ENCODE data around the gene CLN5.

CLN5 gene

GRCh38 chr13:76969488-76970365, 22.2 kb upstream of the CLN5 start:
- no peak overlapping the region for H3K27ac Mint-ChIP-seq

DNA sequence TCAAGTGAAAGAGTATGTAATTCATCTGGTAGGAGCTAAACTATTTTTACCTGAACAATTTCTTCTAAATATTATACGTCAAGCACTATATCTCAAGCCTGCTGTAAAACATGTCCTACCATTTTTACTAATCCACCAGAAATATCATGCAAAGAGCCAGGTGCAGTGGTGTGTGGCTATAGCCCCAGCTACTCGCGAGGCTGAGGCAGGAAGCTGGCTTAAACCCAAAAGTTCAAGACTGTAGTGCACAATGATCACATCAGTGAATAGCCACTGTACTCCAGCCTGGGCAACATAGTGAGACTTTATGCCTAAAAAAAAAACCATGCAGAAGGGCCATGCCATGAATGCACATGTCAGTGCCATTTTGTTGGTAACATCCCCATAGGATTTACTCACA, 20.7 kb upstream of the CLN5 start:
- Mint-ChIP-seq H3K4me1 (peaks cover 9% of the 10 kb centered on the region), H3K9me3 (no peaks in the 10 kb centered on the region), H3K27me3 (peaks cover 67% of the 10 kb centered on the region), H3K36me3 (no peaks in the 10 kb centered on the region), H3K27ac (no peak overlapping the region), H3K4me3 (no peak overlapping the region)
- ATAC-seq, result no peak

More at GRCh38 chr13:76969488-76970365, 22.2 kb upstream of the CLN5 start:
- Mint-ChIP-seq H3K27me3 (peaks cover 66% of the 10 kb centered on the region), H3K9me3 (no peaks in the 10 kb centered on the region), H3K4me3 (no peak overlapping the region), H3K36me3 (no peaks in the 10 kb centered on the region), H3K4me1 (peaks cover 9% of the 10 kb centered on the region)
- ATAC-seq, result no peak

GRCh38 chr13:76971851-76972829, 19.7 kb upstream of the CLN5 start:
- ATAC-seq, result no peak
- no peaks in the 10 kb centered on the region for H3K36me3 Mint-ChIP-seq
- no peak overlapping the region for H3K4me3 Mint-ChIP-seq
- peaks cover 69% of the 10 kb centered on the region for H3K27me3 Mint-ChIP-seq
- no peaks in the 10 kb centered on the region for H3K9me3 Mint-ChIP-seq
- H3K4me1 Mint-ChIP-seq, result peaks cover 9% of the 10 kb centered on the region
- no peak overlapping the region for H3K27ac Mint-ChIP-seq

DNA sequence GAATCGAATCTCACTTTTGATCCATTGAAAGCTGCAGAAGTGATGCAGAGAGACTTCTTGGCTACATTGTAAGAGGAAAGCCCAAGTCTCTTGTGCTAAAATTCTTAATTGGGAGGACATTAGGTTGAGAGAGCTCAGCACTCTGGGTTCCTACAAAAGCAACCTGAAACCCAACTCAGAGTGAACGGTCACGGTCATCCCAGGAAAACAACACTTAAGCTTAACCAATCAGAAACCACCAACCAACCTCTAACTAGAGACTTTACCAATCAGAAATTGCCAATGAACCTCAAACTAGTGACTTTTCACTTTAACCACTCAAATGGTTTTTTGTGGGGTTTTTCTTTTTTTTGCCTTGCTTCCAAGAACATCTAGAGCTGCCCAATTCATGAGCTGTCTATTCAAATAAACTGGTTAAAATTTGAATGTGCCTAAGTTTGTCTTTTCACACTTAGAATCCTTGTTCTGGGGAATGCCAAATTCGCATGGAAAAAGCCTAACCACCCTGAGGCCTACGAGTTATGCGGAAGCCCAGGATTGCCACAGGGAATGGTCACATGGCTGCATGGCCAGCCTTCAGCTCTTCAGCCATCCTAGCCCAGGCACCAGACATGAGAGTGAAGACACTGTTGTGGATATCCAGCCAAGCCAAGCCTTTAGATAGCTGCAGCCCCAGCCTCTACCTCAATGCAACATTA, 17.8 kb upstream of the CLN5 start:
- Mint-ChIP-seq H3K4me3 (no peak overlapping the region), H3K9me3 (no peaks in the 10 kb centered on the region), H3K27ac (no peak overlapping the region), H3K27me3 (peaks cover 63% of the 10 kb centered on the region), H3K36me3 (no peaks in the 10 kb centered on the region), H3K4me1 (peaks cover 9% of the 10 kb centered on the region)
- no peak for ATAC-seq

- Mint-ChIP-seq H3K27me3 (peaks cover 62% of the 10 kb centered on the region), H3K36me3 (no peaks in the 10 kb centered on the region), H3K4me1 (peaks cover 9% of the 10 kb centered on the region), H3K4me3 (no peak overlapping the region), H3K27ac (no peak overlapping the region), H3K9me3 (no peaks in the 10 kb centered on the region)
- no peak for ATAC-seq
Observed at GRCh38 chr13:76974618-76974975, 17.3 kb upstream of the CLN5 start.

DNA sequence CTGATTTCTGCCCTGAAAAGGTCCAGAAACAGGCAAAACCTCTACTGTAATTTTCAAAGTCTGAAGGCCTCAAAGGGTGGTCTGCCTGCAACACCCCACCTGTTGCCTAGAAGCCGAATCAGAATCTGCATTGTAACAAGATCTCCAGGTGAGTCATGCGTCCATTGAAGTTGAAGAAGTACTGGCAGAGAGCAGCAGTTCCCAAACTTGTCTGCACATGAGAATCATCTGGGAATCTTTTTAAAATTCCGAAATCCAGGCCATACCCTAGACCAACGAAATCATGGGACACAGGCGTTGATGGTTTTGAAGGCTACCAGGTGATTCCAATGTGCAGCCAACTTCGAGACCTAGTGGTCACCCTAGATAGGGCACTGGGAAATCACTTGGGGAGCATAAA, 16.0 kb upstream of the CLN5 start:
- Mint-ChIP-seq H3K27ac (no peak overlapping the region), H3K4me3 (no peak overlapping the region), H3K9me3 (no peaks in the 10 kb centered on the region), H3K4me1 (peaks cover 15% of the 10 kb centered on the region), H3K36me3 (no peaks in the 10 kb centered on the region), H3K27me3 (peaks cover 57% of the 10 kb centered on the region)
- no peak for ATAC-seq

- Mint-ChIP-seq H3K36me3 (no peaks in the 10 kb centered on the region), H3K9me3 (no peaks in the 10 kb centered on the region), H3K4me1 (peaks cover 15% of the 10 kb centered on the region), H3K4me3 (no peak overlapping the region), H3K27me3 (peaks cover 53% of the 10 kb centered on the region), H3K27ac (no peak overlapping the region)
- ATAC-seq, result no peak
Observed at GRCh38 chr13:76976490-76976889, 15.4 kb upstream of the CLN5 start.

GRCh38 chr13:76976929-76977328, 15.0 kb upstream of the CLN5 start:
- Mint-ChIP-seq H3K27ac (no peak overlapping the region), H3K4me3 (no peak overlapping the region), H3K9me3 (no peaks in the 10 kb centered on the region), H3K36me3 (no peaks in the 10 kb centered on the region), H3K27me3 (peaks cover 53% of the 10 kb centered on the region), H3K4me1 (peaks cover 15% of the 10 kb centered on the region)
- ATAC-seq, result no peak

DNA sequence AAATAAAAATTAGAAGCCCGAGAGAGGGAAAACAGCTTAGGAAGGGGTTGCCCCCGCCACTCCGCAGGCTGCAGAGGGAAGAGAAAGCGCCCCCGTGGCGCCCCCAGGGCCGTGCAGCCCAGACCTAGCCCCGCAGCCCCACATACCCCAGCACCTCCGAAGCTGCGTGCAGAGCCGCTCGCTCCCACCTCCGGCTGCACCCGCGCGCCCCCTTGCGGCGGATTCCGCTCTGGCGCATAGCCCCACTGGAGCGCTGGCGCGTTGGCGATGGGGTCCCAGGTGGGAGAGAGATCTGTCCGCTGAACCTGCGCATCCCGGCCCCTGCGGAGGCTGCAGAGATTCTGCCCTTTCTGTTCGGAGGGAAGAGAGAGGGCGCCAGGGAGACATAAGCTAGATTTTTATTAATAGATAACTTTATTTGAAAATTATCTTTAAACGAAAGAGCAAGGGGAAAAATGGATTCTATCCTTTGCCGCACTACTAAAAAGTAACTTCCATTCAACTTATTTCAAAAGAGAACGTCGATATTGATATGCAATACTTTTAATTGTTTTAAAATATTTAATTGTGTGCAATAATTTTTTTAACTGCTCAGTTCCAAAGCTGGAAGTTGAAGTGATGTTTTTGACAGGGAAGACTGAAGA, 11.7 kb upstream of the CLN5 start:
- Mint-ChIP-seq H3K4me1 (peaks cover 6% of the 10 kb centered on the region), H3K27ac (no peak overlapping the region), H3K27me3 (peaks cover 44% of the 10 kb centered on the region), H3K4me3 (peak overlapping the region; percentile 7), H3K9me3 (no peaks in the 10 kb centered on the region), H3K36me3 (no peaks in the 10 kb centered on the region)
- peak; percentile 97 for ATAC-seq

GRCh38 chr13:76982061-76982460, 9.8 kb upstream of the CLN5 start:
- Mint-ChIP-seq H3K9me3 (no peaks in the 10 kb centered on the region), H3K27me3 (peaks cover 34% of the 10 kb centered on the region), H3K4me1 (peaks cover 6% of the 10 kb centered on the region), H3K4me3 (no peak overlapping the region), H3K27ac (no peak overlapping the region), H3K36me3 (no peaks in the 10 kb centered on the region)
- no peak for ATAC-seq

DNA sequence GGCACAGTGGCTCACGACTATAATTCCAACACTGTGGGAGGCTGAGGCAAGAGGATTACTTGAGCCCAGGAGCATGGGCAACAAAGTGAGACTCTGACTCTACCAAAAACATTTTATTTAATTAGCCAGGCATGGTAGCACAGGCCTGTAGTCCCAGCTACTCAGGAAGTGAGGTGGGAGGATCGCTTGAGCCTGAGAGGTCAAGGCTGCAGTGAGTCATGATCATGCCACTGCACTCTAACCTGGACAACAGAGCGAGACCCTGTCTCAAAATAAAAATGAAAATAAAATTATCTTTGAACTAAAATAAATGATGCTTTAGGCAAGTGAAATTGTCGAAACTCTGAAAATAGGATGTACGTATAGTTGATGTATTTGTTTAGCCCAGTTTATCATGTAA, 8.2 kb upstream of the CLN5 start:
- no peak overlapping the region for H3K4me3 Mint-ChIP-seq
- no peaks in the 10 kb centered on the region for H3K9me3 Mint-ChIP-seq
- no peaks in the 10 kb centered on the region for H3K36me3 Mint-ChIP-seq
- H3K27ac Mint-ChIP-seq, result no peak overlapping the region
- no peak for ATAC-seq
- peaks cover 6% of the 10 kb centered on the region for H3K4me1 Mint-ChIP-seq
- peaks cover 25% of the 10 kb centered on the region for H3K27me3 Mint-ChIP-seq

GRCh38 chr13:76991432-76991795, 467 bp upstream of the CLN5 start:
- H3K27me3 Mint-ChIP-seq, result no peaks in the 10 kb centered on the region
- peak overlapping the region; percentile 97 for H3K27ac Mint-ChIP-seq
- peaks cover 14% of the 10 kb centered on the region for H3K36me3 Mint-ChIP-seq
- peak overlapping the region; percentile 97 for H3K4me3 Mint-ChIP-seq
- H3K4me1 Mint-ChIP-seq, result peaks cover 31% of the 10 kb centered on the region
- no peaks in the 10 kb centered on the region for H3K9me3 Mint-ChIP-seq
- peak; percentile 81 for ATAC-seq

- peak overlapping the region; percentile 97 for H3K27ac Mint-ChIP-seq
- H3K27me3 Mint-ChIP-seq, result no peaks in the 10 kb centered on the region
- peaks cover 31% of the 10 kb centered on the region for H3K4me1 Mint-ChIP-seq
- no peak for ATAC-seq
- no peaks in the 10 kb centered on the region for H3K9me3 Mint-ChIP-seq
- H3K36me3 Mint-ChIP-seq, result peaks cover 17% of the 10 kb centered on the region
- peak overlapping the region; percentile 97 for H3K4me3 Mint-ChIP-seq
Observed at GRCh38 chr13:76992548-76993001, 694 bp downstream of the CLN5 start.

- Mint-ChIP-seq H3K27ac (peak overlapping the region; percentile 97), H3K4me1 (peaks cover 31% of the 10 kb centered on the region), H3K9me3 (no peaks in the 10 kb centered on the region), H3K27me3 (no peaks in the 10 kb centered on the region), H3K36me3 (peaks cover 20% of the 10 kb centered on the region), H3K4me3 (peak overlapping the region; percentile 97)
- no peak for ATAC-seq
Observed at GRCh38 chr13:76993021-76993420, 1.1 kb downstream of the CLN5 start.

All from stimulated activated memory B cell treated with anti-CD40 and anti-IgM and Interleukin-4, amounts not matched to agents 10 μg/mL and 1 μg/mL and 100 μg/mL, for 72 hours (primary cell).